Aorta (tissue), 5 donors: ENCODE results near the gene IFT20. TPM values are rescaled to one million over a fixed set of nuclear protein-coding genes. Genes with fewer than 3 reads are reported as not detected.
"Not testable (repeated sequence)": the region's sequence is repeated elsewhere in the genome, so short reads cannot be mapped to it uniquely, and the experiment has no call there.

Experiments used
- ATAC-seq: fragments of 200-7000 bp; cut with Tn5 transposase; one replicate; pipeline ENCODE4 v1.9.1; 2022; ENCODE audit warnings: moderate library complexity; ENCODE audit not compliant: low FRiP score
- DNase-seq, 2 donors: peaks; one replicate each; pipeline ENCODE4 v3.0.0-alpha.2; 2020
- H3K27ac ChIP-seq, 2 donors: one replicate each; pipeline ENCODE4 v1.5.1; 2013; ENCODE audit warnings: low read length in 2 of 2, mild to moderate bottlenecking in 2 of 2, moderate library complexity in 2 of 2, control low read depth in 1 of 2, inconsistent platforms in 1 of 2, low read depth in 1 of 2
- H3K27me3 ChIP-seq, 2 donors: one replicate each; pipeline ENCODE4 v1.6.1; 2013; ENCODE audit warnings: control low read depth in 1 of 2, low read length in 1 of 2, mild to moderate bottlenecking in 1 of 2, moderate library complexity in 1 of 2; ENCODE audit not compliant: insufficient read depth in 2 of 2, control insufficient read depth in 1 of 2
- H3K36me3 ChIP-seq, 2 donors: one replicate each; pipeline ENCODE4 v1.6.1; 2013; ENCODE audit warnings: control low read depth in 1 of 2, low read length in 1 of 2, mild to moderate bottlenecking in 1 of 2; ENCODE audit not compliant: insufficient read depth in 2 of 2, control insufficient read depth in 1 of 2
- H3K4me1 ChIP-seq, 2 donors: one replicate each; pipeline ENCODE4 v1.6.1; 2013; ENCODE audit warnings: low read length in 2 of 2, control low read depth in 1 of 2, mild to moderate bottlenecking in 1 of 2, moderate library complexity in 1 of 2; ENCODE audit not compliant: insufficient read depth in 2 of 2, control insufficient read depth in 1 of 2
- H3K4me3 ChIP-seq, 2 donors: one replicate each; pipeline ENCODE4 v1.5.1; 2013; ENCODE audit warnings: low read length in 2 of 2, control low read depth in 1 of 2, mild to moderate bottlenecking in 1 of 2
- H3K9me3 ChIP-seq: one replicate; pipeline ENCODE4 v1.6.1; 2013; ENCODE audit warnings: mild to moderate bottlenecking, low read length; ENCODE audit not compliant: control insufficient read depth
- whole genome bisulfite sequencing, 2 donors: extraction: QIAGEN DNeasy Blood & Tissue Kit; methylation state at CpG; one replicate each; pipeline ENCODE4 v1.1.7; 2013; 5-methylcytosine and 5-hydroxymethylcytosine counted together
- intact Hi-C, 2 donors: fragments of 100-400 bp; cut with DNase I; formaldehyde crosslinking; loops; one replicate each; pipeline versions ENCODE4 v1.14.2 to v1.15.0; 2022
- polyA plus RNA-seq, 2 donors: library from polyadenylated mRNA; stranded (reverse); fragments of 200-250 nt; gene quantifications; one replicate each; pipeline ENCODE4 v1.2.3, GENCODE V29; 2013
- total RNA-seq, 2 donors: library from RNA; stranded (reverse); fragmentation: NEBNext Ultra II Directional; extraction: Animal tissue kit (Norgen Biotek cat#: 25700); gene quantifications; one replicate each; pipeline ENCODE4 v1.2.1, GENCODE V29; 2021
- donor health status: healthy with polysubstance abuse.
- donor health status: Bipolar disorder and iron deficiency.
- donor health status: DM: no; HTN: no; CAD: no.
- donor health status: DM: no; HTN: no; CAD: no.
- donor health status: DM: yes; HTN: yes; CAD: no.

IFT20 gene
- total and polyA plus RNA-seq, 4 donors = 34.5 to 74.3 (median 54.0) TPM

DNA sequence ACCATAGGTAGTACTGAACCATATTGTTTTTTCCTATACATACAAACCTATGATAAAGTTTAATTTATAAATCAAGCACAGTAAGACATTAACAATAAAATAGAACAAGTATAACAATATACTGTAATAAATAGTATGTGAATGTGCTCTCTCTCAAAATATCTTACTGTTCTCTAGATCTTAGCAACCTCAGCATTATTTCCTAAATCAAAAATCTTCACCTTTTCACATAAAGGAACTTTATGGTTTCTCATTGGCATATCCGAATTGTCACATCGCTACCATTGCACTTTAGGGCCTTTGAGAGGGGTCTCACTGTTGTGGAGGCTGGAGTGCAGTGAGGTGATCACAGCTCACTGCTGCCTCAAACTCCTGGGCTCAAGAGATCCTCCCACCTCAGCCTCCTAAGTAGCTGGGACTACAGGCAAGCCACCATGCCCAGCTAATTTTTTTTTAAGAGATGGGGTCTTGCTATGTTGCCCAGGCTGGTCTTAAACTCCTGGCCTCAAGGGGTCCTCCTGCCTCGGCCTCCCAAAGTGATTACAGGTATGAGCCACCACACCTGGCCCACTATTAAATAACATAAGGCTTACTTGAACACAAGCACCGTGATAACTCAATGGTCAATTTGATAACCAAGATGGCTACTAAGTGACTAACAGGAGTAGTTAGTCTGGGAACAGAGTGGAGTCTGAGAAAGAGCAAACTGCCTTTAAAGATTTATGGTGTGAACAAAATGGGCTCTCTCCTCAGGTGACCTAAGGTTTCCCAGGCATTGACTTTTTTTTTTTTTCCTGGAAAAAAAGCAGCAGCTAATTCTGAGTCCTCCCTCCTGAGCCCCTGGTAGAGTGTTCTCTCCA, 19.2 kb downstream of the IFT20 start:
- WGBS, 2 donors = 93 to 95% methylated on average over 4 of the region's 4 CpGs

DNA sequence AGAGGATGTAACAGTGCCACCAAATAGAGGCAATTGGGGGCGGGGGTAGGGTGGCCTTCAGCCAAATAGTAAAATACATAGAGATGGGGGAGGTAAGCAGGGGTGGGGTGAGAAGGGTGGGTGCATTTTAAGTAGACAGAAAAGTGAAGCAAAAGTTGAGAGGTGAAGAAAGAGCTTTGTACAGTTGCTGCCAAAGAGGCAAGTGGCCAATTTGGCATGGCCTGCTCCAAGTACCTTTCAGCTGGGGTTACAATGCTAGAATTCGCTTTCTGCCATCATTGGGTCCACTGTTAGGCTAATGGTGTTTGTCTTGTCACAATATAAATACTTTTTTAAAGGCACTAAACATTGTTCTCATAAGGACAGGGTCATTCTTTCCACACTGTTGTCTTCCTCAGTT, 21.4 kb downstream of the IFT20 start:
- WGBS, 2 donors = 68 to 85% methylated on average over 2 of the region's 2 CpGs
- DNase-seq (peak in 1 of 2 donors; percentile 21), ATAC-seq (no peak)

More for the DNA sequence above, 19.2 kb downstream of the IFT20 start:
- Histone ChIP-seq H3K36me3 (no peaks in the 10 kb centered on the region), H3K27ac (no peak overlapping the region), H3K4me3 (no peak overlapping the region), H3K9me3 (no peaks in the 10 kb centered on the region), H3K4me1 (no peaks in the 10 kb centered on the region), H3K27me3 (no peaks in the 10 kb centered on the region)
- ATAC-seq (no peak), DNase-seq (peak in 1 of 2 donors; percentile 31)
- intact Hi-C loops = no loop called here

DNA sequence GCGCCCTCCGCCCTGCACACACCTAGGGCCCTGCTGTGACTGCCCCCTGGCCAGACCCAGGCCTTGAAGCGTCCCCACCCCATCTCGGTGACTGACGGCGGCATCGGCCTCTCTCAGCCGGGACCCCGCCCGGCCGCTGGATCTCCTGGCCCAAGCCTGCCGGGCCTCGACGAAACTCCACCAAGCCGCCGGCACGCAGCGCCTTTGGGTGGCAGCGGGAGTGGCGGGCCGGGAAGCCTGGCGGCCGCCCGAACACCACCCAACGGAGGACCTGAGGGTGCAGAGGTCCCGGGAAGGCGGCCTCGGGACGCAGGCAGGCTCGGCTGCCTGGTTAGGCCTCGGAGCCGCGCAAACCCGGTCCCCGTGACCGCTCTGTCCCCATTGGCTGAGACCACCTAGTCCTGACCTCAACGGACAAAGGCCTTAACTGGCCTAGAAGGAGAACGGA, 28.3 kb downstream of the IFT20 start:
- intact Hi-C loops = no loop called here
- H3K27me3 ChIP-seq = no peaks in the 10 kb centered on the region
- no peaks in the 10 kb centered on the region for H3K36me3 ChIP-seq
- H3K4me1 ChIP-seq = no peaks in the 10 kb centered on the region
- WGBS, 2 donors = 22% methylated on average over 38 of the region's 38 CpGs
- H3K9me3 ChIP-seq = no peaks in the 10 kb centered on the region
- no peak overlapping the region for H3K27ac ChIP-seq
- no peak overlapping the region for H3K4me3 ChIP-seq
- ATAC-seq (no peak), DNase-seq (peak in 1 of 2 donors; percentile 63)

More for the DNA sequence above, 21.4 kb downstream of the IFT20 start:
- no peaks in the 10 kb centered on the region for H3K36me3 ChIP-seq
- H3K9me3 ChIP-seq = no peaks in the 10 kb centered on the region
- no peak overlapping the region for H3K27ac ChIP-seq
- H3K4me3 ChIP-seq = no peak overlapping the region
- intact Hi-C loops = no loop called here
- no peaks in the 10 kb centered on the region for H3K27me3 ChIP-seq
- H3K4me1 ChIP-seq = no peaks in the 10 kb centered on the region

DNA sequence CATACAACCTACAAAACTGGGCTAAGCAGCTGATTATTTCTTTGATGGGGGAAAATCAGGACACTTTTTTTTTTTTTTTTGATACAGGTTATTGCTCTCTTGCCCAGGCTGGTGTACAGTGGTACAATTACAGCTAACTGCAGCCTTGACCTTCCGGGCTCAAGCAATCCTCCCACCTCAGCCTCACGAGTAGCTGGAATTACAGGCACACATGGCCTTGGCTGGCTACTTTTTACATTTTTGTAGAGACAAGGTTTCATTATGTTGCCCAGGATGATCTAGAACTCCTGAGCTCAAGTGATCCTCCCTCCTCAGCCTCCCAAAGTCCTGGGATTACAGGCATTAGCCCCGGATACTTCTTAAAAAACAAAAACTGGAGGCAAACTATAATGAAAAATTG, 36.8 kb downstream of the IFT20 start:
- Histone ChIP-seq H3K27me3 (no peaks in the 10 kb centered on the region), H3K36me3 (no peaks in the 10 kb centered on the region), H3K4me3 (no peak overlapping the region), H3K27ac (no peak overlapping the region), H3K9me3 (no peaks in the 10 kb centered on the region), H3K4me1 (no peaks in the 10 kb centered on the region)
- DNase-seq (no peak), ATAC-seq (no peak)
- WGBS, 2 donors = 72 to 73% methylated on average over 3 of the region's 3 CpGs
- intact Hi-C loops = no loop called here

DNA sequence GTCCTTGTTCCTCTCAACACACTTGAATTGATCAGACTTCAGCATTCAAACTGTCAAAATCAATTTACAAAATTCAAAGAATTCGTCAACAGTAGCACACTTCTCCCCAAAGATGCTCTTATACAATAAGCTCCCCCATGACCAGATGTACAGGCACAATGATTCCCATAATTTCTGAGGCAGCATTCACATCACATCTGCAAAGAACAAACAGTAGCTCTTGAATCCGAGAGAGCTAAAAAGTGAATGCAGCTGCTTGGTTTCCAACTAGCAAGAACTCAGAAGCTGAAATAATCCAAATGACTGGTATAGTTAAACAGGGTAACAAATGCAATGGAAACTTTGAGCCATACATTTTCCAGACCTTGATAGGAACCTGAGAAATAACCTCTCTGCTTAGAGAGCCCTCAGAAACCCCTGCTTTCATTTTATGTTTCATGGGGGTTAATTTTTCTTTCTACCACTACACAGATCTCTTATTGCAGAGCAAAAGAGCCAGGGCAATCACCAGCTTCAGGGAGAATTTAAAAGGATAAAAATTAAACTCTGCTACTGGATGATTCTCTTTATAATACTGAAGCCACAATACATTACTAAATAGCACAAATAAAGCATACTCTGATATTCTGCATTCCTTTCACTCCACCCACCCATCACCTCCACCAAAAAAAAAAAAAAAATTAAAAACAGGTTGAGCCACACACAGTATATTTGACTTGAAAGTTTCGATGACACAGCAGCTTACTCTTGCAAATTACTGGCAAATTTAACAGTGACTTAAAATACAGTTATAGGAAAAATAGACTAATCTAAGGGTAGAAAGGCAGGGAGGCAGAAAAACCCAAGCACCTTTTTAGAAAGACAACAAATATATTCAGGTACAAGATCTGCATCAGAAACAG, 39.3 kb downstream of the IFT20 start:
- WGBS, 2 donors = 58 to 60% methylated on average over 3 of the region's 3 CpGs
- H3K36me3 ChIP-seq = no peaks in the 10 kb centered on the region
- intact Hi-C loops = no loop called here
- H3K4me3 ChIP-seq = no peak overlapping the region
- H3K27me3 ChIP-seq = no peaks in the 10 kb centered on the region
- ATAC-seq (no peak), DNase-seq (no peak)
- H3K27ac ChIP-seq = no peak overlapping the region
- no peaks in the 10 kb centered on the region for H3K9me3 ChIP-seq
- H3K4me1 ChIP-seq = no peaks in the 10 kb centered on the region

DNA sequence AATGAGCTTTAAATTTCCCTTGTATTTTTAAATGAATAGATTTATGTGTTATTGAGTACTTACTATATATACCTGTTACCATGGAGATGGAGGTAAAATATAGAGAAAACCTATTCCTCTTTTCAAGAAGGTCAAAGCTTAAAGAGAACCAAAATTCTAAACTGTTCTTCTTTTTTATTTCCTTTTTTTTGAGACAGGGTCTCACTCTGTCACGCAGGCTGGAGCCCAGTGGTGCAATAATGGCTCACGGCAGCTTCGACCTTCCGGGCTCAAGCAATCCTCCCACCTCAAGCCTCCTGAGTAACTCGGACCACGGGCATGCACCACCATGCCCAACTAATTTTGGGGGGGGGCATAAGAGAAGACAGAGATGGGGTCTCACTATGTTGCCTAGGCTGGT, 41.3 kb downstream of the IFT20 start:
- Histone ChIP-seq H3K4me3 (no peak overlapping the region), H3K36me3 (no peaks in the 10 kb centered on the region), H3K27me3 (no peaks in the 10 kb centered on the region), H3K9me3 (no peaks in the 10 kb centered on the region), H3K27ac (no peak overlapping the region), H3K4me1 (no peaks in the 10 kb centered on the region)
- ATAC-seq = no peak
- no peak for DNase-seq
- intact Hi-C loops = no loop called here
- WGBS, 2 donors = 88 to 90% methylated on average over 6 of the region's 6 CpGs

DNA sequence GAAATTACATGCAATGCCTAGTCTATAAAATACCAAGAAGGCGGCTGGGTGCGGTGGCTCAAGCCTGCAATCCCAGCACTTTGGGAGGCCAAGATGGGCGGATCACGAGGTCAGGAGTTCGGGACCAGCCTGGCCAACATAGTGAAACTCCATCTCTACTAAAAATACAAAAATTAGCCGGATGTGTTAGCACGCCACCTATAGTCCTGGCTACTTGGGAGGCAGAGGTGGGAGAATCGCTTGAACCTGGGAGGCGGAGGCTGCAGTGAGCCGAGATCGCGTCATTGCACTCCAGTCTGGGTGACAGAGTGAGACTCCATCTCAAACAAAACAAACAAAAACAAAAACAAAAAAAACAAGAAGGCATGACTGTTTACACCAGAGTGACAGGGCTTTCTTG, 42.4 kb downstream of the IFT20 start:
- H3K36me3 ChIP-seq, intact Hi-C loops, H3K4me3 ChIP-seq, H3K4me1 ChIP-seq, H3K27ac ChIP-seq, DNase-seq, H3K27me3 ChIP-seq, H3K9me3 ChIP-seq, ATAC-seq: not testable (repeated sequence)
- 79 to 83% methylated on average over 12 of the region's 12 CpGs for WGBS, 2 donors

DNA sequence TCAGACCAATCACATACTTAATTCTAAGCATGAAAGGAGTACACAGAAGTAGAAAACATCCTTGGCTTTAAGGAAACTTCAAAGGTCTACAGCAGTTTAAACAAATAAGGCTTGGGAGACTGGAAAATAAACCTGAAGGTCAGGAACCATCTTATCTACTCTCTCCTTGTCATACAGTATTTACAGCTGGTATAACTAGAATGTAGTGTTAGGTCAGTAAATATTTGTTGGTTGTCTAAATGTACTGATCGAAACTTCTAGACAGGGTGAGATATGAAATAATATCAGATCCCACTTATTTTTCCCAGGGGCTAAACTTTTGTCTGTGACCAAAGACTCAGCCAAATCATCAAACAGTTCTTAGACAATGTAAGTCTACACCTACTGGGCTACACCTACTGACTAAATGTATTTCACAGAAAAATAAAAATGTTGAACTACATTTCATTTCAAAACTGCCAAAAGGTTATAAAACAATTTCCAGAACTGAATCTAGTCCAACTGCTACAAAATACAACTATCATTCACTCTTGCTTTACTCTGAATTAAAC, 43.4 kb downstream of the IFT20 start:
- Histone ChIP-seq H3K9me3 (no peaks in the 10 kb centered on the region), H3K27ac (no peak overlapping the region), H3K4me3 (no peak overlapping the region), H3K27me3 (no peaks in the 10 kb centered on the region), H3K36me3 (no peaks in the 10 kb centered on the region), H3K4me1 (no peaks in the 10 kb centered on the region)
- 53 to 64% methylated on average over 1 of the region's 1 CpG for WGBS, 2 donors
- no peak for DNase-seq
- ATAC-seq = no peak
- intact Hi-C loops = no loop called here
